Stimulated activated CD8-positive, alpha-beta memory T cell treated with anti-CD3 and anti-CD28 coated beads, Interleukin-15, amount 100 ng/mL, for 4 hours (primary cell): ENCODE data around the gene CDH23.

ENCODE experiments used
- DNase-seq, 2 donors: peaks; one replicate each; pipeline ENCODE4 v3.0.0-alpha.2; 2020; ENCODE audit warnings: low read depth in 2 of 2

CDH23 gene

GRCh38 chr10:71440506-71441035 lies 43.9 kb downstream of the CDH23 start:
- no peak for DNase-seq

GRCh38 chr10:71442000-71442399 lies 45.3 kb downstream of the CDH23 start:
- no peak for DNase-seq

GRCh38 chr10:71442859-71443570 lies 46.3 kb downstream of the CDH23 start:
- DNase-seq = no peak

- DNase-seq = no peak
These were observed 47.0 kb downstream of the CDH23 start for GRCh38 chr10:71443676-71444075.

GRCh38 chr10:71444284-71445054 lies 47.7 kb downstream of the CDH23 start:
- no peak for DNase-seq

GRCh38 chr10:71447676-71448075 lies 51.0 kb downstream of the CDH23 start:
- DNase-seq = no peak

- DNase-seq = no peak
These were observed 51.4 kb downstream of the CDH23 start for GRCh38 chr10:71448146-71448545.

GRCh38 chr10:71449026-71449425 lies 52.3 kb downstream of the CDH23 start:
- DNase-seq = no peak

GRCh38 chr10:71451754-71452153 lies 55.0 kb downstream of the CDH23 start:
- no peak for DNase-seq

GRCh38 chr10:71453186-71453585 lies 56.5 kb downstream of the CDH23 start:
- DNase-seq = no peak

- DNase-seq = no peak
These were observed 57.6 kb downstream of the CDH23 start for GRCh38 chr10:71454347-71454746.

GRCh38 chr10:71455035-71455434 lies 58.3 kb downstream of the CDH23 start:
- DNase-seq = no peak

GRCh38 chr10:71456631-71457030 lies 59.9 kb downstream of the CDH23 start:
- DNase-seq = no peak

- DNase-seq = no peak
These were observed 61.2 kb downstream of the CDH23 start for GRCh38 chr10:71457908-71458307.

- no peak for DNase-seq
These were observed 61.7 kb downstream of the CDH23 start for GRCh38 chr10:71458387-71458786.

GRCh38 chr10:71459513-71459912 lies 62.8 kb downstream of the CDH23 start:
- no peak for DNase-seq

- DNase-seq = no peak
These were observed 63.9 kb downstream of the CDH23 start for GRCh38 chr10:71460615-71461014.

- DNase-seq = no peak
These were observed 64.7 kb downstream of the CDH23 start for GRCh38 chr10:71461457-71461856.

- DNase-seq = no peak
These were observed 65.6 kb downstream of the CDH23 start for GRCh38 chr10:71462062-71462935.

GRCh38 chr10:71463111-71463510 lies 66.4 kb downstream of the CDH23 start:
- no peak for DNase-seq

GRCh38 chr10:71465551-71466252 lies 69.0 kb downstream of the CDH23 start:
- DNase-seq = no peak
